Stimulated activated CD8-positive, alpha-beta memory T cell treated with anti-CD3 and anti-CD28 coated beads, Interleukin-15, amount 100 ng/mL, for 48 hours (primary cell): ENCODE results near the gene PLCD1.

Experiments
- DNase-seq, 2 donors: peaks; one replicate each; pipeline ENCODE4 v3.0.0-alpha.2; 2020; ENCODE audit warnings: low read depth in 2 of 2

Gene PLCD1

DNA sequence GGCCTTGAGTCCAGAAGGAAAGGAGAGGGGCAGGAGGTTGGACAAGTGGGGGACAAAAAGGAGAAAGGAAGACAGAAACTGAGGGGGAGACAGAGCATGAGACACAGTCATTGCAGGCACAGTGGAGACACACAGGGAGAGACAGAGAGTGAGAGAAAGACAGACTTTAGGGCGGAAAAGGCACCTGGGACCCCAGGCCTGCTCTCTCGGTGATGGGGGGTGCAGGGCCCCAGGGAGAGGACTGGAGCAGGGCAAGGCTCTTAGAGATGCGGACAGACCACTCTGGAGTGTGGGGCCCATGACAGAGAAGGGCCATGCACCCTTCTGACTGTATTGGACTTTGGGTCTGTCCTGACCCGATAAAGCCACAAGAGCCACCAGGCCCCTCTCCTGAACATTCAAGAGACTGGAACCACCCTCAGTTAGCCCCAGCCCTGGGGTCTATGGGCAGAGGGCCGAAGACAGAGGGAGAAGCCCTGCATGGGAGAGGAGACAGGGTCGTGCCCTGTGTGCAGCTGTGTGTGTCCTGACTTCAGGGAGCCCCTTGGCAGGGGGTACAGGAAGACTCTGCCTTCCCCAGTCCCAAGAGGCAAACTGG lies 12.5 kb downstream of the PLCD1 start:
- DNase-seq = no peak

DNA sequence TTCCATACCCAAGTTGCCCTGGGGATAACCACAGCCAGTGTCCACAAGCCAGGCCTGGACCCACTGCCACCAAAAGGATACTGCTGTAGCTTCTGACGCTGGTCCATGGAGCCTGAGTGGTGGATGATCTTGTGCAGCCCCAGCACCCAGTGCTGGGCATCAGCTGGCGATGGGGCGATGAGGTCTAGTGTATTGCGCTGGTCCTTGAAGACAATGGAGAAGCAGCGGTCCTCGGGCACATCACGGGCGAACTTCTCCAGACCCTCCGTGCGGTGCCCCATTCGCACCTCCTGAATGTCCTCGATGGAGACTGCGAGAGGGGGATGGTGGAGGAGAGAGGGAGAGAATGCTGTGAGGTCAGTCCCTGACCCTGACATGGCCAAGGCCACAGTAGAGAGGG lies 13.0 kb downstream of the PLCD1 start:
- no peak for DNase-seq

DNA sequence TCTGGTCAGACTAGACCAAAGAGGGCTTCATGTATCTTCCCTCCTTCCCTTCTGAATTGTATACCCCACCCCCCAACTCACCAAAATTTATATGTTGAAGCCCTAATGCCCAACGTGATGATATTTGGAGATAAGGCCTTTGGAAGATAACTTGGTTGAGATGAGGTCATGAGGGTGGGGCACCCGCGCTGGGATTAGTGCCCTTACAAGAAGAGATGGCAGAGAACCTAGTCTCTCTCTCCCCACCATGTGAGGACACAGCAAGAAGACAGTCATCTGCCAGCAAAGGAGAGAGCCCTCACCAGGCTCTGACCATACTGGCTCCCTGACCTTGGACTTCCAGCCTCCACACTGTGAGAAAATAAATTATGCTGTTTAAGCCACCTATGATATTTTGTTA lies 13.5 kb downstream of the PLCD1 start:
- no peak for DNase-seq

DNA sequence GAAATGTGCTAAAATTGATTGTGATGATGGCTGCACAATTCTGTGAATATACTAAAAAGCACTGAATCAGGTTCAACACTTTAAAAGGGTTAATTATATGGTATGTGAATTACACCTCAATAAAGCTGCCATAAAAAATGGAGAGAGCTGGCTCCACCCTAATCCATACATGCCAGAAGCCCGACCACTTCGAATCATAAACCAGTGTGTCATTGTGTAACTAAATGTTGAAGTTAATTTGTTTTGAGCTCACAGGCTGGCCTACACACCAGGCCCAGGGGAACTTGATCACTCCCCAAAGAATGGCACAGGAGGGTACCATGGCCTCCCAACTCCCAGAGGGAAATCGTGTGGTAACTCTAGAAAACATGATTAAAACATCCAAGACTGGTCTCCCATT lies 14.0 kb downstream of the PLCD1 start:
- DNase-seq = no peak

DNA sequence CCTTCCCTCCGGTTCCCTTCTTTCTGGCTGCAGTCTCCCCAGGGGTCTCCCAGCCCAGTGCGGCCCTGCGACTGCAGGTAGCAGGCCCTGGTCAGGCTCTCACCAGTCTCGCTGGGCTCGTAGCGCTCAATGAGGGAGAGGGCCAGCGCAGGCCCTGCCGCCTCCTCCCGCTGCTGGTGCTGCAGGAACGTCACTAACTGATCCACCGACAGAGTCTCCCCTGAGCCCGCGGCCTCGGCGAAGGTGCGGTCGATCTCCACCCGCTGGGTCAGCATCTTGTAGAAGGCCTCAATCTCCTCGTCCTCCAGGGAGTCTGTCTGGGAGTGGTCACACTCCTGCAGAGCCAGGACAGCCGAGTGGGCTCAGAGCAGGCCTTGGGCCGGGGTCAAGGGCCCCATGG lies 18.3 kb downstream of the PLCD1 start:
- no peak for DNase-seq

DNA sequence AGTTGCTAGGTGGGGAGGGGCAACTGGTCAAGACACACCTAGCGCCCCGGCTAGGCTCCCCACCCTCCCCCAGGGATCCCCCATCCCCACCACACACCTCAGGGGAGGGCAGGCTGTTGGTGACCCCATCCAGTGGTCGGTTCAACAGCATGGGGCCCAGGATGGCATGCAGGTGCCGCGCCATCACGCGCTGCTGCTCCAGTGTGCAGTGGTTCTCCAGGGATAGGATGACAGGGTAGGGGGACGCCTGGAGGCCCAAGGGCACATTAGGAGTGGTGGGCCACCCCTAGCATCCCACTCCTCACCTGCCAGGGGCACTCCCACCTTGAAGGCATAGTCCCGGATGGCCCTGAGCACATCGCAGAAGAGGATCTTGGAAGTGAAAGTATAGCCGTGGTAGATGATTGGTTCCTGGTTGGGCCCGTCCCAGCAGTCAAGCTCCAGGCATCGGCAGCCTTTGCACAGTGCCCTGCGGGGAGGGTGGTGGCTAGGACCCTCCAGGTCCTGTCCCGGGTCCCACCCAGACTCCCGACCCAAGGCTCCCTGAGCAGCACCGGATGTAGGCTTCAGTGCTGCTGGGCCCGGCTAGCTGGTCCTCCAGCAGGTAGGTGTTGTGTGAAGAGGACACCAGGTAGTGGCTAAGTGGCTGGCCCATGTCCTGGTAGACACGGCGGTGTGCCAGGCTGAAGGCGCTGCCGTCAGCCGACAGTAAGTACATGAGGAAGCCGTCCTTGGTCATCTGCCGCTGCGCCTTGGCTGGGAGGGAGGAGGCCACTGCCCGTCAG lies 19.4 kb downstream of the PLCD1 start:
- no peak for DNase-seq

DNA sequence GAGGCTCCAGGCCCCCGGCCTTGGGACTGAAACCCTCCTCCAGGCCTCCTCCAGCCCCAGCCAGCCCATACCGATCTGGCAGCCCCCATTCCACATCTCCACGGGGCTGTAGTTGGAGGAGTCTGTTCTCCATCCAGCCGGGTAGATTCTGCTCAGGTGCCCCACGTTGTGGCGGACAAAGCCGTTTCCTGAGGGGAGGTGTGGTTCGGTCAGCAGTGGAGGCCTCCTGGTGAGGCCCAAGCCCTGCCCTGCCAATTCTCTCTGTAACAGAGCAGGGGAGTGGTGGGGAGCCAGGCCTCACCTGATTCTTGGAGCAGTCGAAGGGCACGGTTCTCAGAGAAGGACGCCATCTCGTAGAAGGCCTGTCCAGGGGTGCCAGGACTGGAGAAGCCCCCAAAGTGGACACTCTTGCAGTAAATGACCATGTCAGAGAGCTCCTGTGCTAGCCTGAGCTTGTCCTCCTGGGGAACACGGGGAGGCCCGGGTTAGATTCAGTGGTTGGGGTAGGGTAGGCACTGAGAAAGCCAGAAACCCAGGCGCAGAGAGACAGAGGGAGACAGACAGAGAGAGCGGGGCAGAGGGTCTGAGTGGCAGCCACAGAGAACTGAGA lies 20.4 kb downstream of the PLCD1 start:
- DNase-seq = no peak

DNA sequence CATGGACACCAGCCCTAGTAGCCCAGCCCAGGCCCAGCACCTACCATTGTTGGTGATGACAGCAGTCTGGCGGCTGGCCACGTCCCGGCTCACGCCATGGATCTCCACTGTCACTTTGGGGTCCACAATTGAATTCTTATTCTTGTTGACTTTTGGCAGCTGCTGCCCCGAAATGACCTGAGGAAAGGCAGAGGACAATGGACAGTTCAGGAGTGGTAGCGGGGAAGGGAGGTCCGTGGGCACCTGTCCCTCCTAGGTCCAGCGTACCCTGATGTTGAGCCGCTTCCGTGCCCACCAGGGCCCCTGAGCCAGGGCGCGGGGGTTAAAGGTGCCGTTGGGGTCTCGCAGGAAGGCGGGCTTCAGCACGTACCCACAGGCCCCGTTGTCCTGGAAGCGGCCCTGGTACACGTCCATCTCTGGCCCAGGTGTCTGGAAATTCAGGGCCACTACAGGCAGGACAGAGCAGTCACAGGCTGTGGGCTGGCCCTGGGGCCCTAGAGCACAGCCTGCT lies 21.2 kb downstream of the PLCD1 start:
- no peak for DNase-seq

DNA sequence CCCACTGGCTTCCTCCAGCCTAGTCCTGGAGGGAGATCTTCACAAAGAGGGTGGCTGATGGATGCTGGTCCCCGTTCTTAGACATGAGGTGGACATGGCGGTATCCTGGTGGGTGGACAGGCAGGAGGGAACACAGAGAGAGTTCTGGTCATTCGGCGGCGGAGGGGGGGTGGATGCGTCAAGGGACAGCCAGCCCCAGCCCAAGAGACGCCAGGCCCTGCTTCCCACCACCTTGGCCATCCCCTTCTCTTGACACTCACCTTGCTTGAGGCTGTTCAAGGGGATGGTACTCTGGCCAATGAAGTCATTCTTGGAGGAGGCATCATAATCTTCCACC lies 21.7 kb downstream of the PLCD1 start:
- DNase-seq = no peak

DNA sequence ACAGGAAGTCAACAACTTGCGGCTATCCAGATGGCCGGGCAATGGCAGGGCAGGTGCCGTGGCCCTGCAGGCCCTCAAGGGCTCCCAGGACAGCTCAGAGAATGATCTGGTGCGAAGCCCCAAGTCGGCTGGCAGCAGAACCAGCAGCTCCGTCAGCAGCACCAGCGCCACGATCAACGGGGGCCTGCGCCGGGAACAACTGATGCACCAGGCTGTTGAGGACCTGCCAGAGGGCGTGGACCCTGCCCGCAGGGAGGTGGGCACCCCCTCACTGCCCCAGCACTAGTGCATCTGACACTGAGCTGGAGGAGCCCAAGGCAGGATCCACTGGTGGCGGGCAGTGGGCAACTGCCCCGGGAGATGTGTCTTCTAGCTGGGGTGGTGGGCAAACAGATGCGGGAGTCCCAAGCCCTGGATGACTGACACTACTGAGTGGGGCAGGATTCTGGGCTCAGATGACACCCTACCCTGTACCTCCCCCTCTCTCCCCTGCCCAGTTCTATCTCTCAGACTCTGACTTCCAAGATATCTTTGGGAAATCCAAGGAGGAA lies 22.9 kb downstream of the PLCD1 start:
- no peak for DNase-seq

DNA sequence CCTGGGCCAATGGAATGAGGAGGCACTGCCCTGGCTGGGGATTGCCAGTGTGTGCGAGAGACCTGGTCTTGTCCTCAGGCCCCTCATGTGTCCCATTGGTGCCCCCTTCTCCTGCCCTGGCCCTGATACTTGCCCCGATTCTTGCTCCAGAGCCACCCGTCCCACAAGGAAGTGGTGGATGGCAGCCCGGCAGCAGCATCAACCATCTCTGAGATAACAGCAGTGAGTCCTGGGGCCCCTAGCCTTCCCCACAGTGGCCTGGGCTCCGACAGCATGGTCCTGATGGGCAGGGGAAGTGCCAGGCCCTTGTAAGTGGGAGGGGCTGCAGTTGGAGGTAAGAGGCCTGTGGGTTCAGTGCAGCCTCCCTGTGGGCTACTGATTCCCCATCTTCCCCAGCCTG lies 23.4 kb downstream of the PLCD1 start:
- no peak for DNase-seq

DNA sequence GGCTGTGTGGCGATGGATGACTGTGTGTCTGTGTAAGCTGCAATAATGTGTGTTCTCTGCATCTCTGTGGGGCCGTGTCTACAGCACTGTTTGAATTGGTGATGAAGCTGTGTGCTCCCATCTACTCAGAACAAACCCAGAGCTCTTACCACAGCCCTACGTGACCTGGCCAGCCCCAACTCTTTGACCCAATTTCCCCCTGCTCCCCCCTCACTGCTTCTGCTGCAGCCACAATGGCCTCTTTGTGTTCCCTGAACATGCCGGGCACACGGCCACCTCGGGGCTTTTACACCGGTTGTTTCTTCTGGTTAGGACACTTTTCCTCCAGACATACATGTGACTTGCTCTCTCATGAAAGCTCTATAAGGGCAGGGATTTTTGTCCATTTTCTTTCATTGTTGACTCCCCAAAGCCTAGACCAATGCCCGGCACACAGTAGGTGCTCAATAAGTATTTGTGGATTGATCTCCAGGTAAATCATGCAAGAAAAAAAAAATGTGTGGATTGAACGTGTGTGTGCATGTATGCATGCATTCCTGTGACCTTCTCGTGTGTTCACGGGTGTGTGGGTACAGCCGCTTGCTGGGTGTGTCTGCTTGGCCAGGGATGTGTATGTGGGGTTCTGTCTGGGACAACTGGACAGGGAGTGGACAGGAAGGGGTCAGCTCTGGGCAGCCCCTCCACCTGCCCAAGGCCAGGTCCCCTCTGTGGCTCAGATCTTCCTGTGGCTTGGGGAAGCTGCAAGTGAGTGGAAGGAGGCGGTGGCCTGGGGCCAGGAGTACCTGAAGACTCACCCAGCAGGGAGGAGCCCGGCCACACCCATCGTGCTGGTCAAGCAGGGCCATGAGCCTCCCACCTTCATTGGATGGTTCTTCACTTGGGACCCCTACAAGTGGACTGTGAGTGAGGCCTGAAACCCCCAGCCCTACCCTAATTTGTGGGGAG lies 24.1 kb downstream of the PLCD1 start:
- DNase-seq = no peak

DNA sequence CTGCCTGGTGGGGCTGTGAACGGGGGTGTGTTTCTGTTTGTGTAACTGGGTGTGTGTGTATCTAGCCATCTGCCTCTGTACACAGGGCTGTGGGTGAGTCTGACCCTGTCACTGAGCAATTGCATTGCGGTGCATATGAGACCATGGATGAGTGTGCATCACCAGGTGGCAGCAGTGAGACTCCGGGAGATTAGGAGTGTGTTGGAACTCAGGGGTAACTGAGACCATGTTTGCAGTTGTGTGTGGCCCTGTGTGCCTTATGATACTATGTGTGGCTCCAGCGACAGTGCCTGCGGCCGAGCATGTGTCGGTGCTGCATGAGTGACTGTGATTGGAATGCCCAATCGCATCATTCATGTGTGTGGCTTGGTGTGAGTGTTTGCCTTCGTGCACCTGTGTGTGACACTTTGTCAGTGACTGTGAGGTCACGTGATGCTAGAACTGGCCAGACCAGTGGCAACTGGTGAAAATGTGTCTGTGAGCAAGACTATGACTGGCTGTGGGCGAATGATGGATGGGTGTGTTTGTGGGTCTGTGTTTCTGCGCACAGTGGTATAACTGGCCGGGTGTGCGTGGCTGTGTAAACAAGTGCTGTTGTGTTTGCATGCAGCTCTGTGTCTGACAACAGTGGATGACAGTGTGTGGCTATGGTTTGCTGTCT lies 24.9 kb downstream of the PLCD1 start:
- DNase-seq = peak in 1 of 2 donors; percentile 22

DNA sequence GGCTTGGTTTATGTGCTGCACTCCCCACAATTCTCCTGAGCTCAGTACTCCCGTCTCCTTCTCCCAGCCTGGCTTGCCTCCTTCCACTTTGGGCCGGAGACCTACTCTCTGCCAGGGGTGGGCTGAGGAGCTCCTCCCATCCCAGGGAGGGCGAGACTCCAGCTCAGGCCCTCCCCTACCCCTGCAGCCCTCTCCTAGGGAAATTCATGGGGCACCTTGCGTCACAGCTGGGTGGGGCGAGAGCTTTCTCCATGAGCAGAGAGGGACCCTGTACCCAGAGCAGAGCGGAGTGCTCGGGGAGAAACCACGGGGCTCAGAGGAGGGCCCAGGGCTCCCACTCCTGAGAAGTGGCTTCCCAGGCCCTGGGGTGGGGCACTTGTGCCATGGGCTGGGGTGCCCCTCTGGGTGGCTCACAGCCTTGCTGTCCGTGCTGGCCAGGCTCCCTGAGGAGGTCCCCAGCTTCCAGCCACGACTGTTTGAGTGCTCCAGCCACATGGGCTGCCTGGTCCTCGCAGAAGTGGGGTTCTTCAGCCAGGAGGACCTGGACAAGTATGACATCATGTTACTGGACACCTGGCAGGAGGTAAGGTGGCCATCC lies 25.5 kb downstream of the PLCD1 start:
- no peak for DNase-seq

DNA sequence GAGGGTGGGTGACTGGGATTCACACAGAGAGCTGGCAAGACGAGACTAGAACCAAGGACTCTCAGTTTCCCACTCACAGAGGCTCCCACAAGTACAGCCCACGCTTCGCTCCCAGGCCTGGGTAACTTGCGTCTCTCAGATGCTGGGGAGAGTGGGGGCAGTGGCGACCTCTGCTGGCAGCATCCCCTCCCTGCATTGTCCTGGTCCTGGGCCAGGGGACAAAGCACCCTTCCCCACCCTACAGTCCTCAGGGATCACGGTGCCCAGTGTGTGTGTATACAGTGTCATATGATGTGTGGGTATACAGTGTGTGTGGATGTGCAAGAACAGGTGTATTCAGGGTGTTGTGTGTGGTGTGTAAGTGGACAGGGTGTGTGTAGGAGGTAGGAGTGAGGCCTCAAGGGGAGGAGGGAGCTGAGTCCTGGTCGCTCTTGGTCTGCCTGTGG lies 26.0 kb downstream of the PLCD1 start:
- peak; percentile 30 to 36 for DNase-seq

DNA sequence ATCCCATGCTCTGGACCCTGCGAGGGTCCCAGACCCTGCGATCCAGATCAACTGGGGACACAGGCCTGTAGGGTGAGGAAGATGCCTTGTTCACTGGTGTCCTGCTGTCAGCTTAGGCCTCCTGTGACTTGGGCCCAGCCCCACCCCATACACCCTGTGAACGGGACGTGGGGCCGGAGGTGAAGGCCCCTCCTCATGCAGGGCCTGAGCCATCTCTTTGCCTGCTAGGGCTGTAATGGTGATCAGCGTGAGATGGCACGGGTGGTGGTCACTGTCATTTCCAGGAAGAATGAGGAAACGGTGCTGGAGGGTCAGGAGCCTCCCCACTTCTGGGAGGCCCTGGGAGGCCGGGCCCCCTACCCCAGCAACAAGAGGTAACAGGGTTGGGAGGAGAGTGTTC lies 26.5 kb downstream of the PLCD1 start:
- DNase-seq = no peak

DNA sequence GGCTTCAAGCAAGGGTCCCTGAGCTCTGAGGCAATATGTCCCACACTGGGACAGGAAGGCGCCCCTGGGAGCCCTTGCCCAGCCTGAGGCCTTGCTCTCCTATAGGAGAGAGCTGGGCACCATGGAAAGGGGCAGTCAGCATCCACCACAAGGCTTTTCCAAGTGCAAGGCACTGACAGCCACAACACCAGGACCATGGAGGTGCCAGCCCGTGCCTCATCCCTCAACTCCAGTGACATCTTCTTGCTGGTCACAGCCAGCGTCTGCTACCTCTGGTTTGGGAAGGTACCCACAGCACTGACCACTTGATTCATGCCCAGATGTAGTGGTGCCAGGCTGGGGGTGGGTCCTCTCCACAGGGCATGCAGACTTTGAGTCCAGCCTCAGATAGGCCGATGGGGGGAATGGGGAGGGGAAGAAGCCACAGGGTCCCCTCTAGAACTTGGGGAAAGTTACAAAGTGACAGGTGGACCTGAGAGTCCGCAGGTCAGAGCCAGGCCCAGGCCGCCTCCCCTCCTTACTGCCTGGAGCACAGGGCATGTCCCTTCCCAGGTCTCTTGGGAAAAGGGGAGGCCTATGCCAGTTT lies 27.1 kb downstream of the PLCD1 start:
- no peak for DNase-seq

DNA sequence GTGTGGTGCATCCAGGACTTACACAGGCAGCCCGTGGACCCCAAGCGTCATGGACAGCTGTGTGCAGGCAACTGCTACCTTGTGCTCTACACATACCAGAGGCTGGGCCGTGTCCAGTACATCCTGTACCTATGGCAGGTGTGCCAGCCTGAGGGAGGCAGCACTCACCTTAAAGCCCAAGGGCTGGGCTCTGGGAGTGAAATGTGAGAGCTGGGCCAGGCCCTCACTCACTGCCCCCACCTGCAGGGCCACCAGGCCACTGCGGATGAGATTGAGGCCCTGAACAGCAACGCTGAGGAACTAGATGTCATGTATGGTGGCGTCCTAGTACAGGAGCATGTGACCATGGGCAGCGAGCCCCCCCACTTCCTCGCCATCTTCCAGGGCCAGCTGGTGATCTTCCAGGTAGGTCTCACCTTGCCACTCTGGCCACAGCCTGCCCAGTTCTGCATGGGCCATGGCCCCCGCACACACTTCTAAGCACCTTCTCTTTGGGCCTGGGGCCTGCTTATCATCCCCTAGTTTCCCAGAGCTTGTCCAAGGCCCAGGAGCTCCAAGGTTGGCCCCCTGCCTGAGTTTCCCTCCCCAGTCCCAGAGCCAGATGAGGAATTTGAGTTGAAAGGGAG lies 27.9 kb downstream of the PLCD1 start:
- DNase-seq = no peak

DNA sequence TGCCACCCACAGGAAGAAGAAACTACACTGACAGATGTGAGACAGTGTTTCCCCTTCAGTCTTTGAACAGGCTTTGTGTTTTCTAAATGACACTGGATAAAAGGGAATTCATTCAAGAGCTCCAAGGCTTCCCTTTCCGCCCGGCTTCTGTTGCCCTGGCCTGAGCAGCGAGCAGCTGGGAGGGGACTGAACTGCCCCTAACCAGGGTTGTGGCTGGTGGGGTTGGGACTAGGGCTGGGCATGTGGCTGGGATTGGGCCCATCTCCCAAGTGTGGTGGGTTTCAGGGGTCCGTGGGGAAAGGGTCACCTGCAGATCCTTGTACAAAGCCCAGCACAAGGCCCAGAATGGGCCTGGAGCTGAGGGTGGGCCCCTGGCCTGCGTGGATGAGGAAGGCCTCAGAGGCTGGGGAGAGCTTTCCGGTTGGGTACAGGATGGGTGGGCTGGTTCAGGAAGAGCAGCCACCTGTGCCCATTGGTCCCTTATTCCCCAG lies 28.4 kb downstream of the PLCD1 start:
- no peak for DNase-seq
